ENCODE results near the gene TBCD.
A peak's percentile ranks its signal among the peaks of the same experiment; 100 is the strongest.

Gene TBCD

GRCh38 chr17:82872591-82873520 is 121.0 kb downstream of the TBCD start:
- no peak for DNase-seq

GRCh38 chr17:82873521-82873920 is 121.7 kb downstream of the TBCD start:
- no peak for DNase-seq

GRCh38 chr17:82874011-82874835 is 122.4 kb downstream of the TBCD start:
- no peak for DNase-seq

- DNase-seq, result no peak
These were observed 123.6 kb downstream of the TBCD start for GRCh38 chr17:82875407-82875856.

- DNase-seq, result no peak
These were observed 124.3 kb downstream of the TBCD start for GRCh38 chr17:82876149-82876548.

GRCh38 chr17:82876602-82877379 is 124.9 kb downstream of the TBCD start:
- no peak for DNase-seq

- no peak for DNase-seq
These were observed 126.7 kb downstream of the TBCD start for GRCh38 chr17:82878527-82878926.

GRCh38 chr17:82879241-82879640 is 127.4 kb downstream of the TBCD start:
- DNase-seq, result no peak

- DNase-seq, result no peak
These were observed 128.9 kb downstream of the TBCD start for GRCh38 chr17:82880620-82881323.

GRCh38 chr17:82881324-82881823 is 129.5 kb downstream of the TBCD start:
- no peak for DNase-seq

GRCh38 chr17:82881900-82882714 is 130.2 kb downstream of the TBCD start:
- no peak for DNase-seq

- peak; percentile 63 for DNase-seq
These were observed 131.0 kb downstream of the TBCD start for GRCh38 chr17:82882715-82883418.

GRCh38 chr17:82883419-82884031 is 131.7 kb downstream of the TBCD start:
- DNase-seq, result no peak

- DNase-seq, result no peak
These were observed 132.6 kb downstream of the TBCD start for GRCh38 chr17:82884341-82884969.

GRCh38 chr17:82884970-82885353 is 133.1 kb downstream of the TBCD start:
- no peak for DNase-seq

- no peak for DNase-seq
These were observed 135.6 kb downstream of the TBCD start for GRCh38 chr17:82887255-82888164.

- DNase-seq, result no peak
These were observed 137.0 kb downstream of the TBCD start for GRCh38 chr17:82888583-82889495.

Measured in stimulated activated CD4-positive, alpha-beta T cell treated with anti-CD3 and anti-CD28 coated beads, Interleukin-4, amount 100 ng/mL, for 1 hour (primary cell).